ENCODE measurements around the gene LHX2.

Gene LHX2

GRCh38 chr9:124068251-124068650 is 56.7 kb downstream of the LHX2 start:
- no peak for DNase-seq

- no peak for DNase-seq
Observed at GRCh38 chr9:124074746-124075145, 63.2 kb downstream of the LHX2 start.

GRCh38 chr9:124075761-124076160 is 64.2 kb downstream of the LHX2 start:
- DNase-seq: no peak

- no peak for DNase-seq
Observed at GRCh38 chr9:124077915-124078572, 66.5 kb downstream of the LHX2 start.

- no peak for DNase-seq
Observed at GRCh38 chr9:124078641-124079040, 67.1 kb downstream of the LHX2 start.

GRCh38 chr9:124079176-124079925 is 67.8 kb downstream of the LHX2 start:
- DNase-seq: no peak

GRCh38 chr9:124082622-124083021 is 71.1 kb downstream of the LHX2 start:
- DNase-seq: no peak

All from stimulated activated CD4-positive, alpha-beta T cell treated with anti-CD3 and anti-CD28 coated beads, Interleukin-2, amount 100 ng/mL, for 48 hours (primary cell).